ENCODE results near the gene PBOV1. TPM values are rescaled to one million over a fixed set of nuclear protein-coding genes. Genes with fewer than 3 reads are reported as not detected.

The PBOV1 gene
- total RNA-seq (ENCODE audit: insufficient read depth, low replicate concordance), result 2.2 TPM

- DNase-seq (ENCODE audit: low spot score), result no peak
Observed at GRCh38 chr6:138218449-138218848, at the start of gene PBOV1. PBOV1 (minus strand) TSS chr6:138218491; CDS start chr6:138218395, 96 bp downstream.

GRCh38 chr6:138266095-138266494 is 47.8 kb upstream of the PBOV1 start:
- no peak for DNase-seq (ENCODE audit: low spot score)

GRCh38 chr6:138264372-138264880 is 46.1 kb upstream of the PBOV1 start:
- DNase-seq (ENCODE audit: low spot score), result no peak

GRCh38 chr6:138263963-138264362 is 45.7 kb upstream of the PBOV1 start:
- DNase-seq (ENCODE audit: low spot score), result no peak

GRCh38 chr6:138261116-138261780 is 43.0 kb upstream of the PBOV1 start:
- peak; percentile 88 for DNase-seq (ENCODE audit: low spot score)

- no peak for DNase-seq (ENCODE audit: low spot score)
Observed at GRCh38 chr6:138258991-138259390, 40.7 kb upstream of the PBOV1 start.

- DNase-seq (ENCODE audit: low spot score), result no peak
Observed at GRCh38 chr6:138258197-138258596, 39.9 kb upstream of the PBOV1 start.

GRCh38 chr6:138257638-138258040 is 39.3 kb upstream of the PBOV1 start:
- DNase-seq (ENCODE audit: low spot score), result no peak

- no peak for DNase-seq (ENCODE audit: low spot score)
Observed at GRCh38 chr6:138255443-138255842, 37.2 kb upstream of the PBOV1 start.

- DNase-seq (ENCODE audit: low spot score), result no peak
Observed at GRCh38 chr6:138253731-138254130, 35.4 kb upstream of the PBOV1 start.

- peak; percentile 75 for DNase-seq (ENCODE audit: low spot score)
Observed at GRCh38 chr6:138250513-138251247, 32.4 kb upstream of the PBOV1 start.

GRCh38 chr6:138250053-138250452 is 31.8 kb upstream of the PBOV1 start:
- DNase-seq (ENCODE audit: low spot score), result peak; percentile 43

- DNase-seq (ENCODE audit: low spot score), result no peak
Observed at GRCh38 chr6:138248878-138249277, 30.6 kb upstream of the PBOV1 start.

GRCh38 chr6:138248011-138248410 is 29.7 kb upstream of the PBOV1 start:
- no peak for DNase-seq (ENCODE audit: low spot score)

- no peak for DNase-seq (ENCODE audit: low spot score)
Observed at GRCh38 chr6:138246650-138247440, 28.6 kb upstream of the PBOV1 start.

- DNase-seq (ENCODE audit: low spot score), result no peak
Observed at GRCh38 chr6:138245751-138246150, 27.5 kb upstream of the PBOV1 start.

- no peak for DNase-seq (ENCODE audit: low spot score)
Observed at GRCh38 chr6:138242987-138243592, 24.8 kb upstream of the PBOV1 start.

GRCh38 chr6:138241934-138242333 is 23.6 kb upstream of the PBOV1 start:
- no peak for DNase-seq (ENCODE audit: low spot score)

- DNase-seq (ENCODE audit: low spot score), result no peak
Observed at GRCh38 chr6:138241381-138241780, 23.1 kb upstream of the PBOV1 start.

- DNase-seq (ENCODE audit: low spot score), result no peak
Observed at GRCh38 chr6:138240476-138241245, 22.4 kb upstream of the PBOV1 start.

- DNase-seq (ENCODE audit: low spot score), result no peak
Observed at GRCh38 chr6:138239774-138240173, 21.5 kb upstream of the PBOV1 start.
